Measurements from ENCODE around the gene TRA2B.

The TRA2B gene

GRCh38 chr3:185936814-185937688 is 763 bp downstream of the TRA2B start:
- Mint-ChIP-seq H3K27ac (peak overlapping the region; percentile 100), H3K9me3 (no peaks in the 10 kb centered on the region), H3K4me3 (peak overlapping the region; percentile 99), H3K4me1 (peaks cover 25% of the 10 kb centered on the region), H3K36me3 (peaks cover 33% of the 10 kb centered on the region), H3K27me3 (no peaks in the 10 kb centered on the region)

- no peaks in the 10 kb centered on the region for H3K27me3 Mint-ChIP-seq
- peak overlapping the region; percentile 99 for H3K4me3 Mint-ChIP-seq
- H3K27ac Mint-ChIP-seq: peak overlapping the region; percentile 100
- peaks cover 39% of the 10 kb centered on the region for H3K36me3 Mint-ChIP-seq
- peaks cover 33% of the 10 kb centered on the region for H3K4me1 Mint-ChIP-seq
- no peaks in the 10 kb centered on the region for H3K9me3 Mint-ChIP-seq
Observed at GRCh38 chr3:185936273-185936629, 1.6 kb downstream of the TRA2B start.

- Mint-ChIP-seq H3K4me3 (peak overlapping the region; percentile 99), H3K9me3 (no peaks in the 10 kb centered on the region), H3K27me3 (no peaks in the 10 kb centered on the region), H3K36me3 (peaks cover 43% of the 10 kb centered on the region), H3K4me1 (peaks cover 38% of the 10 kb centered on the region), H3K27ac (peak overlapping the region; percentile 100)
Observed at GRCh38 chr3:185935465-185936272, 2.1 kb downstream of the TRA2B start.

- Mint-ChIP-seq H3K27ac (peak overlapping the region; percentile 100), H3K9me3 (no peaks in the 10 kb centered on the region), H3K36me3 (peaks cover 46% of the 10 kb centered on the region), H3K27me3 (no peaks in the 10 kb centered on the region), H3K4me1 (peaks cover 44% of the 10 kb centered on the region), H3K4me3 (peak overlapping the region; percentile 99)
Observed at GRCh38 chr3:185934767-185935464, 2.9 kb downstream of the TRA2B start.

GRCh38 chr3:185934174-185934557 is 3.6 kb downstream of the TRA2B start:
- Mint-ChIP-seq H3K27ac (peak overlapping the region; percentile 66), H3K4me3 (peak overlapping the region; percentile 99), H3K27me3 (no peaks in the 10 kb centered on the region), H3K36me3 (peaks cover 51% of the 10 kb centered on the region), H3K4me1 (peaks cover 48% of the 10 kb centered on the region), H3K9me3 (no peaks in the 10 kb centered on the region)

- Mint-ChIP-seq H3K27me3 (no peaks in the 10 kb centered on the region), H3K36me3 (peaks cover 51% of the 10 kb centered on the region)
Observed at GRCh38 chr3:185933374-185934173, 4.2 kb downstream of the TRA2B start.

GRCh38 chr3:185931777-185932612 is 5.8 kb downstream of the TRA2B start:
- Mint-ChIP-seq H3K4me3 (peak overlapping the region; percentile 99), H3K4me1 (peaks cover 65% of the 10 kb centered on the region), H3K27me3 (no peaks in the 10 kb centered on the region), H3K27ac (peak overlapping the region; percentile 93), H3K36me3 (peaks cover 60% of the 10 kb centered on the region), H3K9me3 (no peaks in the 10 kb centered on the region)

More at GRCh38 chr3:185933374-185934173, 4.2 kb downstream of the TRA2B start:
- H3K4me3 Mint-ChIP-seq: peak overlapping the region; percentile 99
- peak overlapping the region; percentile 66 for H3K27ac Mint-ChIP-seq
- peaks cover 54% of the 10 kb centered on the region for H3K4me1 Mint-ChIP-seq
- no peaks in the 10 kb centered on the region for H3K9me3 Mint-ChIP-seq

GRCh38 chr3:185930393-185931107 is 7.3 kb downstream of the TRA2B start:
- H3K36me3 Mint-ChIP-seq: peaks cover 55% of the 10 kb centered on the region
- no peaks in the 10 kb centered on the region for H3K27me3 Mint-ChIP-seq
- peaks cover 80% of the 10 kb centered on the region for H3K4me1 Mint-ChIP-seq
- H3K4me3 Mint-ChIP-seq: peak overlapping the region; percentile 99
- H3K27ac Mint-ChIP-seq: peak overlapping the region; percentile 93
- no peaks in the 10 kb centered on the region for H3K9me3 Mint-ChIP-seq

GRCh38 chr3:185929192-185930151 is 8.3 kb downstream of the TRA2B start:
- Mint-ChIP-seq H3K9me3 (no peaks in the 10 kb centered on the region), H3K27ac (peak overlapping the region; percentile 93), H3K4me3 (peak overlapping the region; percentile 99), H3K36me3 (peaks cover 56% of the 10 kb centered on the region), H3K27me3 (no peaks in the 10 kb centered on the region), H3K4me1 (peaks cover 90% of the 10 kb centered on the region)

GRCh38 chr3:185928496-185928895 is 9.3 kb downstream of the TRA2B start:
- Mint-ChIP-seq H3K36me3 (peaks cover 56% of the 10 kb centered on the region), H3K4me1 (peaks cover 96% of the 10 kb centered on the region), H3K9me3 (no peaks in the 10 kb centered on the region), H3K27me3 (no peaks in the 10 kb centered on the region), H3K4me3 (peak overlapping the region; percentile 99), H3K27ac (peak overlapping the region; percentile 93)

- Mint-ChIP-seq H3K4me1 (peaks cover 96% of the 10 kb centered on the region), H3K4me3 (peak overlapping the region; percentile 99), H3K36me3 (peaks cover 58% of the 10 kb centered on the region), H3K9me3 (no peaks in the 10 kb centered on the region), H3K27ac (peak overlapping the region; percentile 52), H3K27me3 (no peaks in the 10 kb centered on the region)
Observed at GRCh38 chr3:185927501-185928200, 10.2 kb downstream of the TRA2B start.

GRCh38 chr3:185926445-185926844 is 11.4 kb downstream of the TRA2B start:
- Mint-ChIP-seq H3K27me3 (no peaks in the 10 kb centered on the region), H3K9me3 (no peaks in the 10 kb centered on the region), H3K4me1 (peaks cover 89% of the 10 kb centered on the region), H3K36me3 (peaks cover 54% of the 10 kb centered on the region), H3K4me3 (peak overlapping the region; percentile 74), H3K27ac (peak overlapping the region; percentile 71)
